RWPE2 (cell line): ENCODE measurements around the gene SLC35F5.

Source experiments
- ATAC-seq: fragments of 200-7000 bp; cut with Tn5 transposase; 3 replicates; pipeline ENCODE4 v1.9.1; 2021; ENCODE audit warnings: low read depth
- DNase-seq: peaks from one replicate; pipeline ENCODE4 v3.0.0-alpha.2; 2020; ENCODE audit warnings: low spot score
- H3K27ac ChIP-seq: fragments of 450-650 bp; 2 replicates; pipeline ENCODE4 v1.5.1; 2017; ENCODE audit warnings: mild to moderate bottlenecking; ENCODE audit not compliant: poor library complexity, severe bottlenecking
- H3K27me3 ChIP-seq: fragments of 250-450 bp; sonication (Bioruptor Pico); 2 replicates; pipeline ENCODE4 v1.5.1; 2021; ENCODE audit warnings: mild to moderate bottlenecking, moderate library complexity; ENCODE audit not compliant: insufficient read depth, poor library complexity, severe bottlenecking
- H3K36me3 ChIP-seq: fragments of 250-450 bp; sonication (Bioruptor Pico); 2 replicates; pipeline ENCODE4 v1.5.1; 2020; ENCODE audit warnings: low read depth, mild to moderate bottlenecking, moderate library complexity
- H3K4me1 ChIP-seq: fragments of 250-450 bp; sonication (Bioruptor Pico); 2 replicates; pipeline ENCODE4 v1.5.1; 2021; ENCODE audit warnings: mild to moderate bottlenecking, moderate library complexity; ENCODE audit not compliant: insufficient read depth, poor library complexity, severe bottlenecking
- H3K4me3 ChIP-seq: fragments of 250-450 bp; sonication (Bioruptor Pico); 2 replicates; pipeline ENCODE4 v1.5.1; 2021; ENCODE audit warnings: mild to moderate bottlenecking, moderate library complexity; ENCODE audit not compliant: severe bottlenecking
- H3K9me3 ChIP-seq: fragments of 250-450 bp; sonication (Bioruptor Pico); 2 replicates; pipeline ENCODE4 v1.5.1; 2021; ENCODE audit warnings: mild to moderate bottlenecking, moderate library complexity; ENCODE audit not compliant: severe bottlenecking
- CTCF ChIP-seq: fragments of 450-650 bp; IDR thresholded peaks from one replicate; pipeline ENCODE4 v1.5.1; 2017; ENCODE audit warnings: mild to moderate bottlenecking, moderate library complexity; ENCODE audit not compliant: poor library complexity, severe bottlenecking

Gene SLC35F5

GRCh38 chr2:113768770-113769169, 12.3 kb upstream of the SLC35F5 start:
- Histone ChIP-seq H3K27ac (no peak overlapping the region), H3K4me3 (no peak overlapping the region), H3K36me3 (no peaks in the 10 kb centered on the region), H3K9me3 (no peaks in the 10 kb centered on the region), H3K27me3 (no peaks in the 10 kb centered on the region), H3K4me1 (no peaks in the 10 kb centered on the region)
- TF ChIP-seq CTCF = no peak
- ATAC-seq = no peak
- no peak for DNase-seq

- Histone ChIP-seq H3K4me1 (no peaks in the 10 kb centered on the region), H3K27ac (no peak overlapping the region), H3K9me3 (no peaks in the 10 kb centered on the region), H3K36me3 (no peaks in the 10 kb centered on the region), H3K27me3 (no peaks in the 10 kb centered on the region), H3K4me3 (no peak overlapping the region)
- ATAC-seq (no peak), DNase-seq (no peak)
- TF ChIP-seq CTCF = no peak
These were observed 11.5 kb upstream of the SLC35F5 start for GRCh38 chr2:113767811-113768460.

- no peak for TF ChIP-seq CTCF
- H3K27ac ChIP-seq = no peak overlapping the region
- no peak for ATAC-seq
These were observed 8.8 kb upstream of the SLC35F5 start for GRCh38 chr2:113765276-113765675.

GRCh38 chr2:113762377-113763118, 6.1 kb upstream of the SLC35F5 start:
- ATAC-seq (peak; percentile 66; the same call in 2 of the 3 replicates), DNase-seq (no peak)
- no peaks in the 10 kb centered on the region for H3K27me3 ChIP-seq
- no peaks in the 10 kb centered on the region for H3K9me3 ChIP-seq
- TF ChIP-seq CTCF = no peak
- H3K27ac ChIP-seq = no peak overlapping the region
- peaks cover 5% of the 10 kb centered on the region for H3K4me1 ChIP-seq
- H3K4me3 ChIP-seq = no peak overlapping the region
- no peaks in the 10 kb centered on the region for H3K36me3 ChIP-seq

More at GRCh38 chr2:113765276-113765675, 8.8 kb upstream of the SLC35F5 start:
- no peaks in the 10 kb centered on the region for H3K9me3 ChIP-seq
- no peak for DNase-seq
- no peaks in the 10 kb centered on the region for H3K36me3 ChIP-seq
- peaks cover 5% of the 10 kb centered on the region for H3K4me1 ChIP-seq
- no peaks in the 10 kb centered on the region for H3K27me3 ChIP-seq
- no peak overlapping the region for H3K4me3 ChIP-seq

GRCh38 chr2:113760400-113760799, 4.0 kb upstream of the SLC35F5 start:
- ATAC-seq = no peak
- no peak for TF ChIP-seq CTCF
- Histone ChIP-seq H3K4me3 (no peak overlapping the region), H3K27ac (no peak overlapping the region), H3K27me3 (no peaks in the 10 kb centered on the region), H3K4me1 (peaks cover 5% of the 10 kb centered on the region), H3K36me3 (no peaks in the 10 kb centered on the region), H3K9me3 (no peaks in the 10 kb centered on the region)
- no peak for DNase-seq
